SH-SY5Y (cell line): Measurements from ENCODE around the gene C5.

Source experiments
- GATA2 ChIP-seq: IDR thresholded peaks from 2 replicates; pipeline ENCODE4 v1.6.1; 2011; ENCODE audit warnings: mild to moderate bottlenecking, low read depth, low read length
- GATA3 ChIP-seq: IDR thresholded peaks from 2 replicates; pipeline ENCODE4 v1.6.1; 2011; ENCODE audit warnings: low read depth, mild to moderate bottlenecking, low read length, moderate library complexity

DNA sequence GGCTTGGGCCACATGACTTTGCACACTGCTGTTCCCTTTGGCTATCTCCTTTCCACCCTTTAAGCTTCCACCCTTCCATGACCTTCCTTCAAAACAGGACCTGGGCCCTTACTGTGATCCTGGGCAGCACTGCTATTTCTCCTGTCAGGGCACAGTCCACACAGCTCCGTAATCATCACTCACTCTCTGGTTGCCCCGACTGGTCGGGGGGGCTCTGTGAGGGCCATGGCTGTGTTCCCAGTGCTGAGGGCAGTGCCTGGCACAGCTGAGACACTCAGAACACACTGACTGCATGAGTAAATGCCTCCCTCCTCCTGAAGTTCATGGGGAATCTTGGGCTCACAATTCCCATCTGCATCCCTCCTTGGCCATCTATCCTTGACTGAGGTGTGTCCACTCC lies 135.7 kb downstream of the C5 start:
- TF ChIP-seq GATA3, result no peak
- no peak for TF ChIP-seq GATA2
